OCI-LY7 (cell line): Measurements from ENCODE around the gene SCGB3A1.

Experiments used
- CTCF ChIP-seq: fragments of 200-600 bp; sonication (generic); conservative IDR thresholded peaks from 2 replicates; pipeline ENCODE4 v1.5.1; 2014; ENCODE audit warnings: mild to moderate bottlenecking, antibody characterized with exemption, low read length, moderate library complexity, mixed read lengths
- EZH2phosphoT487 ChIP-seq: fragments of 200-600 bp; sonication (generic); IDR thresholded peaks from 2 replicates; pipeline ENCODE4 v1.6.1; 2018; ENCODE audit warnings: low read depth, borderline replicate concordance, mild to moderate bottlenecking, mixed run types, antibody characterized with exemption, low read length, moderate library complexity, mixed read lengths

- TF ChIP-seq CTCF = no peak
- no peak for TF ChIP-seq EZH2phosphoT487
Observed at GRCh38 chr5:180633283-180634177, 42.2 kb upstream of the SCGB3A1 start.
